HepG2 (cell line): Measurements from ENCODE around the gene BIRC6. TPM values are rescaled to one million over a fixed set of nuclear protein-coding genes. Genes with fewer than 3 reads are reported as not detected.

Experiments
- GATAD2A ChIP-seq: IDR thresholded peaks from 2 replicates; pipeline ENCODE4 v1.6.1; 2016
- MXI1 ChIP-seq: IDR thresholded peaks from 3 replicates; pipeline ENCODE4 v1.6.1; 2012; ENCODE audit warnings: low read depth, low read length, inconsistent platforms, borderline replicate concordance
- NR2F6 ChIP-seq, 2 experiments: IDR thresholded peaks; 2 replicates each; pipeline ENCODE4 v1.6.1; 2016; ENCODE audit warnings: antibody characterized with exemption in 1 of 2, mild to moderate bottlenecking in 1 of 2
- RAD51 ChIP-seq: fragments of 450-650 bp; IDR thresholded peaks from 2 replicates; pipeline ENCODE4 v1.6.1; 2016; ENCODE audit warnings: borderline replicate concordance
- ZBTB1 ChIP-seq: sonication (generic); formaldehyde crosslinking; IDR thresholded peaks from 2 replicates; pipeline ENCODE4 v1.4.0; 2020; ENCODE audit warnings: missing genetic modification reagents, borderline replicate concordance
- ZBTB7A ChIP-seq: sonication (generic); formaldehyde crosslinking; IDR thresholded peaks from 2 replicates; pipeline ENCODE4 v1.8.0; 2022; ENCODE audit warnings: mild to moderate bottlenecking, missing genetic modification reagents
- ZMYM2 ChIP-seq: sonication (generic); formaldehyde crosslinking; IDR thresholded peaks from 2 replicates; pipeline ENCODE4 v1.8.0; 2022; ENCODE audit warnings: mild to moderate bottlenecking, missing genetic modification reagents
- ZMYM3 ChIP-seq: sonication (generic); formaldehyde crosslinking; IDR thresholded peaks from 2 replicates; pipeline ENCODE4 v1.5.1; 2020; ENCODE audit warnings: mild to moderate bottlenecking, missing genetic modification reagents
- ZNF367 ChIP-seq: sonication (generic); formaldehyde crosslinking; IDR thresholded peaks from 2 replicates; pipeline ENCODE4 v1.4.0; 2020; ENCODE audit warnings: missing genetic modification reagents, borderline replicate concordance
- ZNF615 ChIP-seq: sonication (generic); formaldehyde crosslinking; IDR thresholded peaks from 2 replicates; pipeline ENCODE4 v1.5.0; 2020; ENCODE audit warnings: mild to moderate bottlenecking, missing genetic modification reagents, borderline replicate concordance
- ZNF646 ChIP-seq: sonication (generic); formaldehyde crosslinking; IDR thresholded peaks from 2 replicates; pipeline ENCODE4 v1.9.0; 2021; ENCODE audit warnings: mild to moderate bottlenecking, missing genetic modification reagents
- polyA plus RNA-seq, 8 experiments: library from polyadenylated mRNA; depleted of rRNA in 3 of 8; stranded (reverse) in 7 of 8; unstranded in 1 of 8; fragments of >200 nt; fragmentation: Illumina TruSeq in 4 of 8; extraction: Trizol in 4 of 8; gene quantifications; 2 replicates each; pipeline versions ENCODE4 v1.2.1 to v1.2.3, GENCODE V29; 2011 to 2016; ENCODE audit warnings: low read depth in 4 of 8, missing spikeins in 1 of 8, mixed read lengths in 1 of 8; ENCODE audit not compliant: insufficient read depth in 1 of 8
- total RNA-seq, 5 experiments: library from RNA; depleted of rRNA; stranded (reverse); fragments of >200 nt; fragmentation: Illumina TruSeq; extraction: Trizol; gene quantifications; 2 replicates each; pipeline ENCODE4 v1.2.3, GENCODE V29; 2016; ENCODE audit warnings: low read depth in 1 of 5
- TF ChIP-seq, protein P1 (sequence below): sonication (generic); formaldehyde crosslinking; IDR thresholded peaks from 2 replicates; pipeline ENCODE4 v1.4.0; 2020; ENCODE audit warnings: missing genetic modification reagents
- TF ChIP-seq, protein P2 (sequence below): sonication (generic); formaldehyde crosslinking; IDR thresholded peaks from 2 replicates; pipeline ENCODE4 v1.4.0; 2020; ENCODE audit warnings: missing genetic modification reagents, mild to moderate bottlenecking, borderline replicate concordance
- TF ChIP-seq, protein P3 (sequence below): sonication (generic); formaldehyde crosslinking; IDR thresholded peaks from 2 replicates; pipeline ENCODE4 v1.8.0; 2022; ENCODE audit warnings: mild to moderate bottlenecking, missing genetic modification reagents; ENCODE audit not compliant: insufficient replicate concordance
- TF ChIP-seq, protein P4 (sequence below): sonication (generic); formaldehyde crosslinking; IDR thresholded peaks from 2 replicates; pipeline ENCODE4 v1.5.0; 2020; ENCODE audit warnings: mild to moderate bottlenecking, missing genetic modification reagents

Gene BIRC6
- total and polyA plus RNA-seq, 2 of the 13 experiments (the other 11 are each of a cell fraction or from before 2014, with no cell fraction given), result 65.6 to 120 TPM

- TF ChIP-seq, protein P1, sequence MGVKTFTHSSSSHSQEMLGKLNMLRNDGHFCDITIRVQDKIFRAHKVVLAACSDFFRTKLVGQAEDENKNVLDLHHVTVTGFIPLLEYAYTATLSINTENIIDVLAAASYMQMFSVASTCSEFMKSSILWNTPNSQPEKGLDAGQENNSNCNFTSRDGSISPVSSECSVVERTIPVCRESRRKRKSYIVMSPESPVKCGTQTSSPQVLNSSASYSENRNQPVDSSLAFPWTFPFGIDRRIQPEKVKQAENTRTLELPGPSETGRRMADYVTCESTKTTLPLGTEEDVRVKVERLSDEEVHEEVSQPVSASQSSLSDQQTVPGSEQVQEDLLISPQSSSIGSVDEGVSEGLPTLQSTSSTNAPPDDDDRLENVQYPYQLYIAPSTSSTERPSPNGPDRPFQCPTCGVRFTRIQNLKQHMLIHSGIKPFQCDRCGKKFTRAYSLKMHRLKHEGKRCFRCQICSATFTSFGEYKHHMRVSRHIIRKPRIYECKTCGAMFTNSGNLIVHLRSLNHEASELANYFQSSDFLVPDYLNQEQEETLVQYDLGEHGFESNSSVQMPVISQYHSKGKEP (CRISPR knock-in tag), result no peak
- TF ChIP-seq ZBTB7A (CRISPR knock-in tag), result no peak
- no peak for TF ChIP-seq RAD51
- no peak for TF ChIP-seq ZBTB1
- 0 out of 2 replicates have a peak, but pooled peaks have one; percentile 21 for TF ChIP-seq ZMYM3
- TF ChIP-seq, protein P2, sequence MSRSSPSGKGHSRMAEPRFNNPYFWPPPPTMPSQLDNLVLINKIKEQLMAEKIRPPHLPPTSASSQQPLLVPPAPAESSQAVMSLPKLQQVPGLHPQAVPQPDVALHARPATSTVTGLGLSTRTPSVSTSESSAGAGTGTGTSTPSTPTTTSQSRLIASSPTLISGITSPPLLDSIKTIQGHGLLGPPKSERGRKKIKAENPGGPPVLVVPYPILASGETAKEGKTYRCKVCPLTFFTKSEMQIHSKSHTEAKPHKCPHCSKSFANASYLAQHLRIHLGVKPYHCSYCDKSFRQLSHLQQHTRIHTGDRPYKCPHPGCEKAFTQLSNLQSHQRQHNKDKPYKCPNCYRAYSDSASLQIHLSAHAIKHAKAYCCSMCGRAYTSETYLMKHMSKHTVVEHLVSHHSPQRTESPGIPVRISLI (CRISPR knock-in tag), result peak; percentile 48; the same call in 1 of the 2 replicates
- no peak for TF ChIP-seq ZNF646 (CRISPR knock-in tag)
- no peak for TF ChIP-seq ZNF367 (CRISPR knock-in tag)
- peak; percentile 57; the same call in 1 of the 2 replicates for TF ChIP-seq ZMYM2 (CRISPR knock-in tag)
- TF ChIP-seq GATAD2A, result 0 out of 2 replicates have a peak, but pooled peaks have one; percentile 12
- TF ChIP-seq, protein P3, sequence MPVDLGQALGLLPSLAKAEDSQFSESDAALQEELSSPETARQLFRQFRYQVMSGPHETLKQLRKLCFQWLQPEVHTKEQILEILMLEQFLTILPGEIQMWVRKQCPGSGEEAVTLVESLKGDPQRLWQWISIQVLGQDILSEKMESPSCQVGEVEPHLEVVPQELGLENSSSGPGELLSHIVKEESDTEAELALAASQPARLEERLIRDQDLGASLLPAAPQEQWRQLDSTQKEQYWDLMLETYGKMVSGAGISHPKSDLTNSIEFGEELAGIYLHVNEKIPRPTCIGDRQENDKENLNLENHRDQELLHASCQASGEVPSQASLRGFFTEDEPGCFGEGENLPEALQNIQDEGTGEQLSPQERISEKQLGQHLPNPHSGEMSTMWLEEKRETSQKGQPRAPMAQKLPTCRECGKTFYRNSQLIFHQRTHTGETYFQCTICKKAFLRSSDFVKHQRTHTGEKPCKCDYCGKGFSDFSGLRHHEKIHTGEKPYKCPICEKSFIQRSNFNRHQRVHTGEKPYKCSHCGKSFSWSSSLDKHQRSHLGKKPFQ (CRISPR knock-in tag), result no peak
- no peak for TF ChIP-seq MXI1
- TF ChIP-seq NR2F6 (IDR thresholded peaks at IDR 0.05), result 0 out of 2 replicates have a peak, but pooled peaks have one; percentile 10
- no peak for TF ChIP-seq NR2F6 (CRISPR knock-in tag; IDR thresholded peaks at IDR 0.05)
- TF ChIP-seq ZNF615 (CRISPR knock-in tag), result no peak
- TF ChIP-seq, protein P4, sequence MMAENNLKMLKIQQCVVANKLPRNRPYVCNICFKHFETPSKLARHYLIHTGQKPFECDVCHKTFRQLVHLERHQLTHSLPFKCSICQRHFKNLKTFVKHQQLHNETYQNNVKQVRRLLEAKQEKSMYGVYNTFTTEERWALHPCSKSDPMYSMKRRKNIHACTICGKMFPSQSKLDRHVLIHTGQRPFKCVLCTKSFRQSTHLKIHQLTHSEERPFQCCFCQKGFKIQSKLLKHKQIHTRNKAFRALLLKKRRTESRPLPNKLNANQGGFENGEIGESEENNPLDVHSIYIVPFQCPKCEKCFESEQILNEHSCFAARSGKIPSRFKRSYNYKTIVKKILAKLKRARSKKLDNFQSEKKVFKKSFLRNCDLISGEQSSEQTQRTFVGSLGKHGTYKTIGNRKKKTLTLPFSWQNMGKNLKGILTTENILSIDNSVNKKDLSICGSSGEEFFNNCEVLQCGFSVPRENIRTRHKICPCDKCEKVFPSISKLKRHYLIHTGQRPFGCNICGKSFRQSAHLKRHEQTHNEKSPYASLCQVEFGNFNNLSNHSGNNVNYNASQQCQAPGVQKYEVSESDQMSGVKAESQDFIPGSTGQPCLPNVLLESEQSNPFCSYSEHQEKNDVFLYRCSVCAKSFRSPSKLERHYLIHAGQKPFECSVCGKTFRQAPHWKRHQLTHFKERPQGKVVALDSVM (CRISPR knock-in tag), result peak; percentile 96
Observed at GRCh38 chr2:32372519-32373182, 15.8 kb downstream of the BIRC6 start (continued).
